Heart right ventricle (tissue), 16 donors: ENCODE results near the gene KRTDAP. TPM values are rescaled to one million over a fixed set of nuclear protein-coding genes. Genes with fewer than 3 reads are reported as not detected.

ENCODE experiments used
- ATAC-seq, 8 donors: fragments of 200-7000 bp; cut with Tn5 transposase; one replicate each; pipeline ENCODE4 v1.9.1; 2020; ENCODE audit warnings: mild to moderate bottlenecking in 8 of 8, moderate library complexity in 8 of 8, moderate number of reproducible peaks in 1 of 8
- DNase-seq, 2 donors: peaks; one replicate each; pipeline ENCODE4 v3.0.0-alpha.2; 2020
- H3K27ac ChIP-seq, 10 donors: fragments of 200-600 bp; sonication (generic) in 2 of 10; one replicate each; pipeline versions ENCODE4 v1.5.0 to v1.8.0; 2020 to 2022; ENCODE audit warnings: mild to moderate bottlenecking in 3 of 10
- H3K27me3 ChIP-seq, 7 donors: fragments of 200-600 bp; one replicate each; pipeline ENCODE4 v1.8.0; 2021 to 2022; ENCODE audit warnings: mild to moderate bottlenecking in 2 of 7
- H3K36me3 ChIP-seq, 9 donors: fragments of 200-600 bp; sonication (generic) in 1 of 9; one replicate each; pipeline versions ENCODE4 v1.5.0 to v1.8.0; 2020 to 2022; ENCODE audit warnings: mild to moderate bottlenecking in 2 of 9
- H3K4me1 ChIP-seq, 9 donors: fragments of 200-600 bp; sonication (generic) in 1 of 9; one replicate each; pipeline versions ENCODE4 v1.5.0 to v1.8.0; 2020 to 2022; ENCODE audit warnings: mild to moderate bottlenecking in 4 of 9
- H3K4me3 ChIP-seq, 10 donors: fragments of 200-600 bp; sonication (generic) in 2 of 10; one replicate each; pipeline versions ENCODE4 v1.5.0 to v1.8.0; 2020 to 2022; ENCODE audit warnings: mild to moderate bottlenecking in 7 of 10, moderate library complexity in 2 of 10
- H3K9me3 ChIP-seq, 11 donors: fragments of 200-600 bp in 10 of 11; sonication (generic) in 2 of 11; one replicate each; pipeline versions ENCODE4 v1.5.0 to v1.8.0; 2013 to 2022; ENCODE audit warnings: mild to moderate bottlenecking in 2 of 11, control low read depth in 1 of 11, moderate library complexity in 1 of 11
- CTCF ChIP-seq, 9 donors: fragments of 200-600 bp; sonication (generic) in 2 of 9; IDR thresholded peaks; one replicate each; pipeline versions ENCODE4 v1.5.0 to v1.8.0; 2021 to 2022; ENCODE audit warnings: antibody characterized with exemption in 9 of 9, mild to moderate bottlenecking in 5 of 9, moderate library complexity in 1 of 9
- WGBS, 2 donors: extraction: QIAGEN DNeasy Blood & Tissue Kit; methylation state at CpG; one replicate each; pipeline ENCODE4 v1.1.7; 2013; ENCODE audit warnings: inconsistent platforms in 1 of 2; 5-methylcytosine and 5-hydroxymethylcytosine counted together
- intact Hi-C, 10 donors: fragments of 100-400 bp; cut with DNase I; formaldehyde crosslinking; loops; one replicate each; pipeline versions ENCODE4 v1.11.1 to v1.14.2; 2022
- polyA plus RNA-seq, 2 donors: library from polyadenylated mRNA; stranded (reverse); fragments of 200-250 nt; gene quantifications; one replicate each; pipeline ENCODE4 v1.2.3, GENCODE V29; 2013
- total RNA-seq, 10 donors: library from RNA; stranded (reverse); fragmentation: NEBNext Ultra II Directional in 3 of 10; extraction: Animal tissue kit (Norgen Biotek cat#: 25700) in 3 of 10; gene quantifications; one replicate each; pipeline versions ENCODE4 v1.2.1 to v1.2.4, GENCODE V29; 2021 to 2023
- donor health status: Arrhythmogenic right ventricular cardiomyopathy.
- donor health status: ischemic (EF 13 %, LVEDD 7.1; RV severe dilation, severe dysfunction).
- donor health status: healthy with polysubstance abuse.
- donor health status: DM: no; HTN: yes; CAD: no.
- donor health status: DM: no; HTN: no; CAD: no.
- donor health status: ischemic (EF 25% LVEDD 6.9; RV normal size, moderate dysfunction).
- donor health status: ischemic (EF 25% LVEDD 5.7; RV mildly dilated, moderate dysfunction).
- donor health status: healthy.
- donor health status: DM: yes; HTN: yes; CAD: no.
- donor health status: Ischemic cardiomyopathy.
- donor health status: ischemic (EF 35%, LVEDD 5.7; RV mildly dilated, moderate dysfunction).
- donor health status: nonischemic (EF 11% LVEDD 7.7; RV severe dilation, severe dysfunction).
- donor health status: DM: yes; HTN: yes; CAD: no.
- donor health status: PGD.
- donor health status: ischemic (EF 29% LVEDD 5.4; RV normal size, mild dysfunction).
- donor health status: nonischemic (EF 23%, LVEDD 6.1; RV moderate dilation, normal function).

KRTDAP gene
- total and polyA plus RNA-seq, 12 donors = not detected

GRCh38 chr19:35501684-35502083 lies 11.4 kb upstream of the KRTDAP start:
- WGBS, 2 donors = 81 to 83% methylated on average over 15 of the region's 15 CpGs
- H3K27ac ChIP-seq = no peak overlapping the region
- no peak for TF ChIP-seq CTCF (IDR thresholded peaks at IDR 0.05)
- H3K36me3 ChIP-seq = no peaks in the 10 kb centered on the region
- no peaks in the 10 kb centered on the region for H3K4me1 ChIP-seq
- ATAC-seq = peak in 1 of 8 donors; percentile 19
- no peaks in the 10 kb centered on the region for H3K27me3 ChIP-seq
- DNase-seq = no peak
- no peak overlapping the region for H3K4me3 ChIP-seq
- intact Hi-C loops = no loop called here
- H3K9me3 ChIP-seq = no peaks in the 10 kb centered on the region

GRCh38 chr19:35500611-35501010 lies 10.3 kb upstream of the KRTDAP start:
- Histone ChIP-seq H3K27me3 (no peaks in the 10 kb centered on the region), H3K36me3 (no peaks in the 10 kb centered on the region), H3K27ac (no peak overlapping the region), H3K4me3 (no peak overlapping the region), H3K4me1 (peaks cover 0 to 2% (median 0%) of the 10 kb centered on the region in 9 donors), H3K9me3 (no peaks in the 10 kb centered on the region)
- TF ChIP-seq CTCF (IDR thresholded peaks at IDR 0.05) = no peak
- ATAC-seq (no peak), DNase-seq (no peak)
- intact Hi-C loops = no loop called here
- WGBS, 2 donors = 87 to 88% methylated on average over 10 of the region's 10 CpGs

- no peak for TF ChIP-seq CTCF (IDR thresholded peaks at IDR 0.05)
- H3K27me3 ChIP-seq = no peaks in the 10 kb centered on the region
- H3K27ac ChIP-seq = no peak overlapping the region
- no peak overlapping the region for H3K4me3 ChIP-seq
- DNase-seq (no peak), ATAC-seq (no peak)
- H3K36me3 ChIP-seq = no peaks in the 10 kb centered on the region
- WGBS, 2 donors = 75 to 77% methylated on average over 9 of the region's 9 CpGs
- peaks cover 0 to 8% (median 3%) of the 10 kb centered on the region in 9 donors for H3K4me1 ChIP-seq
- intact Hi-C loops = loop anchor here in 2 of 10 donors (10.0 kb wide), 2 partner anchors 144 to 224 kb away; partner anchors contain the start of gene FFAR3 (in 1 of the 2)
- no peaks in the 10 kb centered on the region for H3K9me3 ChIP-seq
These were observed 8.8 kb upstream of the KRTDAP start for GRCh38 chr19:35498984-35499527.

- no peaks in the 10 kb centered on the region for H3K36me3 ChIP-seq
- no peaks in the 10 kb centered on the region for H3K9me3 ChIP-seq
- H3K27me3 ChIP-seq = no peaks in the 10 kb centered on the region
- H3K4me1 ChIP-seq = peaks cover 0 to 8% (median 3%) of the 10 kb centered on the region in 9 donors
- TF ChIP-seq CTCF (IDR thresholded peaks at IDR 0.05) = no peak
- no peak overlapping the region for H3K27ac ChIP-seq
- DNase-seq (no peak), ATAC-seq (no peak)
- H3K4me3 ChIP-seq = no peak overlapping the region
- WGBS, 2 donors = 78 to 91% methylated on average over 3 of the region's 3 CpGs
- intact Hi-C loops = loop anchor here in 2 of 10 donors (10.0 kb wide), 2 partner anchors 143 to 223 kb away; partner anchors contain the start of gene FFAR3 (in 1 of the 2)
These were observed 8.0 kb upstream of the KRTDAP start for GRCh38 chr19:35498220-35498619.
